Measurements from ENCODE around the gene C5AR2.
A peak's percentile ranks its signal among the peaks of the same experiment; 100 is the strongest.

DNA sequence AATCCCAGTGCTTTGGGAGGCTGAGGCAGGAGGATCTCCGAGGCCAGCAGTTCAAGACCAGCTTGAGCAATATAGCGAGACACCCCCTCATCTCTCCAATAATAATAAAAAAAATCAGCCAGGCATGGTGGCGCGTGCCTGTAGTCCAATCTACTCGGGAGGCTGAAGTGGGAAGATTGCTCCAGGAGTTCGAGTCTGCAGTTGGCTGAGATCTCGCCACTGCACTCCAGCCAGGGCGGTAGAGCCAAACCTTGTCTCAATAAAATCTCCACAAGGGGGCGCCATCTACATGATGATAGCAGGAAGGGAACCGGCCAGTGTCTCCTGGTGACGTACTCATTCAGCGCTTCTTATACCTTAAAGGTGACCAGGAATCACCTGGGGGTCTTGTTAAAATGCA is 35.9 kb upstream of the C5AR2 start:
- TF ChIP-seq, protein P1, sequence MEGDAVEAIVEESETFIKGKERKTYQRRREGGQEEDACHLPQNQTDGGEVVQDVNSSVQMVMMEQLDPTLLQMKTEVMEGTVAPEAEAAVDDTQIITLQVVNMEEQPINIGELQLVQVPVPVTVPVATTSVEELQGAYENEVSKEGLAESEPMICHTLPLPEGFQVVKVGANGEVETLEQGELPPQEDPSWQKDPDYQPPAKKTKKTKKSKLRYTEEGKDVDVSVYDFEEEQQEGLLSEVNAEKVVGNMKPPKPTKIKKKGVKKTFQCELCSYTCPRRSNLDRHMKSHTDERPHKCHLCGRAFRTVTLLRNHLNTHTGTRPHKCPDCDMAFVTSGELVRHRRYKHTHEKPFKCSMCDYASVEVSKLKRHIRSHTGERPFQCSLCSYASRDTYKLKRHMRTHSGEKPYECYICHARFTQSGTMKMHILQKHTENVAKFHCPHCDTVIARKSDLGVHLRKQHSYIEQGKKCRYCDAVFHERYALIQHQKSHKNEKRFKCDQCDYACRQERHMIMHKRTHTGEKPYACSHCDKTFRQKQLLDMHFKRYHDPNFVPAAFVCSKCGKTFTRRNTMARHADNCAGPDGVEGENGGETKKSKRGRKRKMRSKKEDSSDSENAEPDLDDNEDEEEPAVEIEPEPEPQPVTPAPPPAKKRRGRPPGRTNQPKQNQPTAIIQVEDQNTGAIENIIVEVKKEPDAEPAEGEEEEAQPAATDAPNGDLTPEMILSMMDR (IDR thresholded peaks at IDR 0.05; ENCODE audit: poor library complexity, severe bottlenecking) = peak; percentile 84
- TF ChIP-seq EZH2 (IDR thresholded peaks at IDR 0.05; ENCODE audit: borderline replicate concordance, insufficient read depth, low read length, poor library complexity, severe bottlenecking) (no peak), POLR2AphosphoS5 (IDR thresholded peaks at IDR 0.05) (no peak)
